Fibroblast of the conjunctiva (primary cell): Measurements from ENCODE around the gene USP8.

ENCODE experiments used
- DNase-seq: peaks from one replicate; pipeline ENCODE4 v3.0.0-alpha.2; 2010; ENCODE audit warnings: low read depth

The USP8 gene

DNA sequence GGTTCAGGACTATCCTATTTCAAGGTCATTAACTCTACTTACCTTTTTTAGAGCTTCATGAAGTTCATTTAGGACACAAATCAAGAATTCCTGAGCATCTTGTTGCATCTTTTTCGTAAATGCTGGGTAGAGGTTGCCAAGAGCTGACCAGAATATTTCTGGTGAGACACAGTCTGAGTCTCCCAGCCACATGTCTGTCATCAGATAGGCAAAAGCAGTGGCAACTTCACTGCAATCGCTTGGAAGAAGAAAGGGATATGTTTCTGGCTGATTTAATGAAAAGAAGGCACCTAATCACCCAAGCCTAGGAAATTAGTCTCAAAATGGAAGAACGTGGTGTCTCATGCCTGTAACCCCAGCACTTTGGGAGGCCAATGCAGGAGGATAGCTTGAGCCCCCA lies 119.4 kb downstream of the USP8 start:
- no peak for DNase-seq

DNA sequence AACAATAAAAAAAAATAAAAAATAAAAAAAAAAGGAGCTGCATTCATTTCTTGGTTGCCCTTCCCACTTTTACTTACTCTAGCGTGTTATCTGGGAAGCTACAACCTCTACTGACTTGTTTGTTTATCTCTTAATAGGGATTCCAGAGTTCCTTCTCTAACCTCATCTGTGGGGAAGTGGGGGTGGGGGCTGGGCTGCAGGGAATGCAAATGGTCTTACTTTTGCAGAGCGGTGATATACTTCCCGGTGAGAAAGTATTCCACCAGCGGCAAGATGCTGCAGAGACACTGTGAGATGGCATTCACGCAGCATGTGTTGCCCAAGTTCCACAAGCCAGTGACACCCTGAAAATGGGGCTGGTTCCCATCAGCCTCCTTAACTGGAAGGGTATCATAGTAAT lies 120.2 kb downstream of the USP8 start:
- DNase-seq: no peak

DNA sequence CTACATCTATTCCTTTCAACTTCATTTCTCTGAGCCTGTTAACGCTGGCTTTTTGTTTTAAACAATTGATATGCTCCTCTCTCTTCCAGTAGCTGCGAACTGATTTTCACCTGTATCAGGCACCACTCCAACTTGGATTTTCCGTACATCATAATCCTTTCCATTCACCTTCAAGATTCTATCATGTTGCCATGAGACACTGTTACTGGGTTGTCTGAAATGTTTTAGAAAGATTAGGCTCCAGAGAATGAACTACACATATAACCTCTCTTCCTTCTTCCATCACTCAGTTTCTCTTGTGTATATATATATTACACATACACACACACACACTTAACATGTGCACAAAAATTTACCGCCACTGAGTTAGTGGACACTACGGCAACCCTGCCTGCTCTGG lies 122.4 kb downstream of the USP8 start, which contains the start of gene USP50:
Gene USP50, minus strand, starts transcription at position 101 of the 400 bp plus-strand sequence. CDS start 141 bp downstream, outside the sequence.
- no peak for DNase-seq

DNA sequence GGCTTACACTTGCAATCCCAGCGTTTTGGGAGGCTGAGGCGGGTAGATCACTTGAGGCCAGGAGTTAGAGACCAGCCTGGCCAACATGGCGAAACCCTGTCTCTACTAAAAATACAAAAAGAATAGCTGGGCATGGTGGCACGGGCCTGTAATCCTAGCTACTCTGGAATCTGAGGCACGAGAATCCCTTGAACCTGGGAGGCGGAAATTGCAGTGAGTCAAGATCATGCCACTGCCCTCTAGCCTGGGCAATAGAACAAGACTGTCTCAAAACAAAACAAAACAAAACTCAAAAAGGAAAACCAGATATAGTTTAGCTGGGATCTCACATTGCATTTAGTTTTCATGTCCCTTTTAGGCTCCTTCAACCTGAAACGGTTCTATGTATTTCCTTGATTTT lies 125.1 kb downstream of the USP8 start:
- DNase-seq: no peak

DNA sequence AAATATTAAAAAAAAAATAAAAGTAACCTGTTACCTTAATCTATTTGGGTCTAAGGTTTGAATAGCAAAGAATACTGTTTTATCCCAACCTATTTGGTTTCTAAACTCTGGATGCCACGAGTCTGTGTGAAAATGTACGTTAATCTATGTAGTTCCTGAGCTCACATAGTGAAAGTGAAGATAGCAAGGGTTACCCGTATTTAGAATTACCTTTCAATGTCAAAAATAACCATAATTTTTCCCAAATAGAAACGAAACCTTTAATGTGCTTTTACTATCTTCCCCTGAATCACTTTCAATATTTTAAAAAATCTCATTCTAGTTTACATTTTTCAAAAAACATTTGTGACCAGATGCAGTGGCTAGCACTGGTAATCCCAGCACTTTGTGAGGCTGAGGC lies 128.0 kb downstream of the USP8 start:
- DNase-seq: no peak

DNA sequence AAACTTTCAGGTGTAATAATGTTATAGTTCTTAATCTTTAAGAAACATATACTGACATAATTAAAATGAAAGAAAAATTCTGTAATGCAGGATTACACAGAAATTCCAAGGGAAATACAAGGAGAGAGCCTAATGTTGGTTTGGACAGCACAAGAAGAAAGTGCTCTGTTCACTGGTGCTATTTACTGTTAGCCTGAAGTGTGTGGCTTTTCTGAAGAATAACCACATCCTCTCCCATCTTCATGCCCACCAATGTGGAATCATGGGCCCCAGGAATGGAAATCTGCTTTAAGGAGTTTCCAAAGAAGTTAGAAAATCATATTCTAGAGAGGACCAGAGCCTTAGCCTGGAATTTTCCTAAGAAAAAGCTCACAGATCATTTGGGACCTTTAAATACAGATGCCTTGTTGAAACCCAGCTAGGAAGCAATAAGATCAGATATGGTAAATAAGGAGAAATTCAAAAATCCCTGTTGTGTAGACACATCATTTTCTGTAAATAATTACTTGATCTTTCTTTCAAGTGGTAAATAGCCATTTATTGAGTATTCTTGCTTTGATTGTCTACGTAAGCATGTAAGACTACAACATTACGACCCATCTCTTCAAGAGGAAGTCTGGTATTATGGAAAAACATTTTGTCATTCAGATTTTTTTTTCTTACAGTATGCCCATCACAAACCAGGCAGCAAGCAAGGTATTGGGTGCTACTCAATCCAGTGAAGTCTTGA lies 132.6 kb downstream of the USP8 start:
- DNase-seq: no peak

DNA sequence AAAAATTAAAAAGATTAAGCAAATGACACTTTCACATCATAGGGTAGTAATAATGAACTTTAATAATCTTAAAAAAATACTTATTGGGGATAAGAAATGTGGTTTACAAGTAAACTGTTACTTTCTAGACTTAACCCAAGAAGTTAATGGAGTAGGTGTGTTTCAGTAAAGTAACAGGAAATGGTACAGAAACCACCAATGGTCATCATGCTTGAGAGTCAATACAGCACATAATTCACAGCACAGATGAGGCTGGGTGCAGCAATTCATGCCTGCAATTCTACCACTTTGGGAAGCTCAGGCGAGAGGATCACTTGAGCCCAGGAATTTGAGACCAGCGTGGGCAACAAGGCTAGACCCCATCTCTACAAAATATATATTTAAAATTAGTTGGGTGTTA lies 133.8 kb downstream of the USP8 start:
- DNase-seq: no peak

DNA sequence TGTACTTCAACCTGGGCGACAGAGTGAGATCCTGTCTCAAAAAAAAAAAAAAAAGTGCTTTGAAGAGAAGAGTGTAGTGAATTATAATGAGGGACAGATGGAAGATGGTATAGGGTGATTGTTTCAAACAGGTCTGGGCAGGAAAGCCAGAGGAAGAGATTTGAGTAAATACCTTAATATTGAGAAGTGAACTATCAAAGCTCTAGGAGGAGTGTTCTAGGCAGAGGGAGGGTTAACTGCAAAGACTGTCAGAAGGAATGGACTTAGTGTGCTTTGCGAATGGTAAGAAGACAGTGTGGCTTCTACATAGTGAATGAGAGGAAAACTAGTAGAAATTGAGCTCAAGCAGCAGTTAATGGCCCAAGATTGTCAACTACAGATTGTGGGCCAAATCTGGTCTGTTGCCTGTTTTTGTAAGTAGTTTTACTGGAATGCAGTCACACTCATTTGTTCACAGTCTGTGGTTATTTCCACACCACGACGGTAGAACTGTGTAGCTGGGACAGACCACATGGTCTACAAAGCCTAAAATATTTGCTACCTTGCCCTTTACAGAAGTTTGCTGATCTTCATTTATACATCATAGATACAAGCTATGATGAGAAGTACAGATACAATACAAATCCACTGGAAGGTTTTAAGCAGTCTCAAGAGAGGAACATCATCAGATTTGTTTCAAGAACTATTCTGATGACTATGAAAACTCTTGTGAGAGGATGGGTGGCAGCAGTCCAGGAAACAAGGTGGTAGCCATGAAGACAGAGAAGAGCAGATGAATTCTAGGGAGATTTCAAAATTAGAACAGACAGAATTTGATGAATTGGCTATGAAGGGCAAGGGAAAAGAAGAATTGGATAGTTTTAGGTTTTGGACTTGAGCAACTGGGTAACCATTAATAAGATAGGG lies 138.8 kb downstream of the USP8 start:
- no peak for DNase-seq

DNA sequence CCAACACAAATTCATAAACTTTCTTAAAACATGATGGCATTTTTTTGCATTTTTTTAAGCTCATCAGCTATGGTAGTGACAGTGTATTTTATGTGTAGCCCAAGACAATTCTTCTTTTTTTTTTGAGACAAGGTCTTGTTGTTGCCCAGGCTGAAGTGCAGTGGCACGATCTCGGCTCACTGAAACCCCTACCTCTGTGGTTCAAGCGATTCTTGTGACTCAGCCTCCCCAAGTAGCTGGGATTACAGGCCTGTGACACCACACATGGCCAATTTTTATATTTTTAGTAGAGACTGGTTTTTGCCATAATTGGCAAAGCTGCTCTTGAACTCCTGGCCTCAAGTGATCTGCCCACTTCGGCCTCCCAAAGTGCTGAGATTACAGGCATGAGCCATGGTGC lies 139.6 kb downstream of the USP8 start:
- no peak for DNase-seq
